ENCODE data around the gene VCAM1. TPM values are rescaled to one million over a fixed set of nuclear protein-coding genes. Genes with fewer than 3 reads are reported as not detected.
A peak's percentile ranks its signal among the peaks of the same experiment; 100 is the strongest.

Gene VCAM1
- total and polyA plus RNA-seq, 11 donors, result 1.3 to 40.7 (median 3.9) TPM

- H3K9me3 ChIP-seq, result no peaks in the 10 kb centered on the region
- peak overlapping the region in 2 of 12 donors; percentile 27 to 39 for H3K27ac ChIP-seq
- no peaks in the 10 kb centered on the region for H3K27me3 ChIP-seq
- no peak for ATAC-seq
- H3K4me3 ChIP-seq, result no peak overlapping the region
- TF ChIP-seq POLR2A (IDR thresholded peaks at IDR 0.05), result no peak
- no peak for DNase-seq
- 87 to 91% (median 89%) methylated on average over 3 of the region's 3 CpGs for WGBS, 4 donors
- peaks cover 0 to 24% (median 0%) of the 10 kb centered on the region in 12 donors for H3K4me1 ChIP-seq
- peaks cover 0 to 27% (median 8%) of the 10 kb centered on the region in 9 donors for H3K36me3 ChIP-seq
- intact Hi-C loops (cut with DNase I), result no loop called here
Measured at GRCh38 chr1:100735244-100735643, 15.7 kb downstream of the VCAM1 start.

DNA sequence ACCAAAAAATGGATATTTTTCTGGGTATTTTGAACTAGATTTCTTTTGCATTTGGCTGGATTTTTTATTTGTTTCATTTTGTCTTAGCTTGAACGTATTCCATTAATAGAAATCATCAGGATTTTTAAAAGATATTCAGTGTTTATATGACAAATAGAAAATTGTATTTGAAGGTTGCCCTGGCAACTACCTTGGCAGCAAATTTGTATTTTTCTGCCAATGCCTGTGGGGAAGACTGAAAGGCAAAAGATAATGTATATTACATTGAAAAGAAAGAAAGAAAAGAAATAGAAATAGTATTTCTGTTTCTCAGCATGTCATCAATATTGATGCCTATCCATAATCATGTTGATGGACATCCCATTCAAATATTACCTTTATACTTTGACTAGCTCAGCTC lies 16.8 kb downstream of the VCAM1 start:
- no peak overlapping the region for H3K27ac ChIP-seq
- no peak for TF ChIP-seq POLR2A (IDR thresholded peaks at IDR 0.05)
- TF ChIP-seq, protein P1, sequence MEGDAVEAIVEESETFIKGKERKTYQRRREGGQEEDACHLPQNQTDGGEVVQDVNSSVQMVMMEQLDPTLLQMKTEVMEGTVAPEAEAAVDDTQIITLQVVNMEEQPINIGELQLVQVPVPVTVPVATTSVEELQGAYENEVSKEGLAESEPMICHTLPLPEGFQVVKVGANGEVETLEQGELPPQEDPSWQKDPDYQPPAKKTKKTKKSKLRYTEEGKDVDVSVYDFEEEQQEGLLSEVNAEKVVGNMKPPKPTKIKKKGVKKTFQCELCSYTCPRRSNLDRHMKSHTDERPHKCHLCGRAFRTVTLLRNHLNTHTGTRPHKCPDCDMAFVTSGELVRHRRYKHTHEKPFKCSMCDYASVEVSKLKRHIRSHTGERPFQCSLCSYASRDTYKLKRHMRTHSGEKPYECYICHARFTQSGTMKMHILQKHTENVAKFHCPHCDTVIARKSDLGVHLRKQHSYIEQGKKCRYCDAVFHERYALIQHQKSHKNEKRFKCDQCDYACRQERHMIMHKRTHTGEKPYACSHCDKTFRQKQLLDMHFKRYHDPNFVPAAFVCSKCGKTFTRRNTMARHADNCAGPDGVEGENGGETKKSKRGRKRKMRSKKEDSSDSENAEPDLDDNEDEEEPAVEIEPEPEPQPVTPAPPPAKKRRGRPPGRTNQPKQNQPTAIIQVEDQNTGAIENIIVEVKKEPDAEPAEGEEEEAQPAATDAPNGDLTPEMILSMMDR (IDR thresholded peaks at IDR 0.05), result no peak
- H3K4me1 ChIP-seq, result peaks cover 0 to 24% (median 0%) of the 10 kb centered on the region in 12 donors
- no peaks in the 10 kb centered on the region for H3K9me3 ChIP-seq
- ATAC-seq (no peak), DNase-seq (no peak)
- no peaks in the 10 kb centered on the region for H3K27me3 ChIP-seq
- H3K36me3 ChIP-seq, result peaks cover 0 to 23% (median 6%) of the 10 kb centered on the region in 9 donors
- 39 to 59% (median 49%) methylated on average over 1 of the region's 1 CpG for WGBS, 4 donors
- intact Hi-C loops (cut with DNase I), result no loop called here
- no peak overlapping the region for H3K4me3 ChIP-seq

DNA sequence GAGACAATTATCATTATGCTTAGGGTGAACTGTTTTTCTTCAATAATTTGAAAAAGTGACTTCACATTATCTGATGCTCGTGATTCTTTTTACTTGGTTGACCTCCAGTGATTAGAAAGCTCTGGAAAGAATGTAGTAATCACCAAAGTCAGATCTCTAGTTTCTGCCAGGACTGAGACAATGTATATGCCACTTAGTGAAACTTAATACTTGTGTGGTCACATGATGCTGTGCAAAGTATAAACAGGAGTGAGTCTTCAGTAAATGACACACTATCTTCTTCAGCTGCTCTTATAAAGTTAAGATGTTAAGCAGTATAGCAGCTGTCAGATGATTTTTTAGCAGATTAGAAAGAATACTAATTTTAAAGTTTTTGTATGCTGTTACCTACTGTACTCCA lies 17.2 kb downstream of the VCAM1 start:
- H3K36me3 ChIP-seq, result peaks cover 0 to 18% (median 3%) of the 10 kb centered on the region in 9 donors
- TF ChIP-seq, protein P1 (IDR thresholded peaks at IDR 0.05), result no peak
- no peak for TF ChIP-seq POLR2A (IDR thresholded peaks at IDR 0.05)
- H3K27me3 ChIP-seq, result no peaks in the 10 kb centered on the region
- DNase-seq, result no peak
- H3K4me1 ChIP-seq, result peaks cover 0 to 24% (median 0%) of the 10 kb centered on the region in 12 donors
- intact Hi-C loops (cut with DNase I), result no loop called here
- no peaks in the 10 kb centered on the region for H3K9me3 ChIP-seq
- no peak overlapping the region for H3K4me3 ChIP-seq
- H3K27ac ChIP-seq, result peak overlapping the region in 1 of 12 donors; percentile 25
- no peak for ATAC-seq
- 22 to 38% (median 32%) methylated on average over 1 of the region's 1 CpG for WGBS, 4 donors

DNA sequence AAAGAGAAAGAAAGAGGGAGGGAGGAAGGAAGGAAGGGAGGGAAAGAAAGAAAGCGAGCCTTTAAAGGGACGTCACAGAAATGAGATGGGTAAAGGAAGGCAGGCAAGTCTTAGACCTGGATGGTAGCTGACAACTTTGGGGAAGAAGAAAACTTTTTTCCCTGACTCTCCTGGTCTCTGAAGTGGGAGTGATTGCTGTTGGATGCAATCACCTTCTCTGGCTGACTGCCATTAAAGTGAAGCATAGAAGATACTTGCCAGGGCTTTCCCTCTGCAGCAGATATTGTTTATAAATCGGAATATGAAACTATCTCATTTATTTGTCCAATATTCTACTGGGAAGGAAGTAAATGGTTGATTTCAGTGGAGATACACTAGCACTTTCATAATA lies 27.0 kb downstream of the VCAM1 start:
- no peak for ATAC-seq
- Histone ChIP-seq H3K27ac (no peak overlapping the region), H3K4me3 (no peak overlapping the region), H3K9me3 (no peaks in the 10 kb centered on the region), H3K36me3 (no peaks in the 10 kb centered on the region), H3K27me3 (no peaks in the 10 kb centered on the region), H3K4me1 (no peaks in the 10 kb centered on the region)
- intact Hi-C loops (cut with DNase I), result no loop called here
- no peak for DNase-seq
- TF ChIP-seq, protein P1 (IDR thresholded peaks at IDR 0.05), result no peak
- TF ChIP-seq POLR2A (IDR thresholded peaks at IDR 0.05), result no peak
- WGBS, 4 donors, result 62 to 71% (median 64%) methylated on average over 3 of the region's 3 CpGs

DNA sequence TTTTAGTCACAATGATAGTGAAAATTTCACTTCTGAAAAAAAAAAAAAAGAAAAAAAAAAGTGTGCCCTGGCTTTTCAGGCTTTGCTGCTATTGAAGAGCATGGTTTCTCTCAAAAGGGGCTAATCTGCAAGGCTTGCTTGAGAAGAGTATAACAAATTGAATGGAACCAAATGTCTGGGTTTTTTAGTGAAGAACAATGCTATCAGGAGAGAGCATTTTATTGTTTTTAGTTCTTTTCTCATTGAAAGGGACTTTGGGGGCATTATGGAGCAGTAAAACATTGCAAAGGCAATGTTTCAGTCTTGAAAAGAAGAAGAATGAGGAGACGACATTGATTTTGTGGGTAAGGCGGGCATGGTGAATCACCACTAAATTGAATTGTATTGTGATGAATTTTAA lies 28.2 kb downstream of the VCAM1 start:
- 96 to 99% (median 98%) methylated on average over 2 of the region's 2 CpGs for WGBS, 4 donors
- no peaks in the 10 kb centered on the region for H3K9me3 ChIP-seq
- intact Hi-C loops (cut with DNase I), result no loop called here
- H3K27me3 ChIP-seq, result no peaks in the 10 kb centered on the region
- no peaks in the 10 kb centered on the region for H3K4me1 ChIP-seq
- ATAC-seq, result no peak
- H3K27ac ChIP-seq, result no peak overlapping the region
- no peak overlapping the region for H3K4me3 ChIP-seq
- DNase-seq, result no peak
- no peak for TF ChIP-seq POLR2A (IDR thresholded peaks at IDR 0.05)
- TF ChIP-seq, protein P1 (IDR thresholded peaks at IDR 0.05), result no peak
- no peaks in the 10 kb centered on the region for H3K36me3 ChIP-seq

All from heart left ventricle (tissue), 16 donors.